IPS-NIHi7 (cell line): ENCODE data around the gene CAPN10.
"Not testable (repeated sequence)": the region's sequence is repeated elsewhere in the genome, so short reads cannot be mapped to it uniquely, and the experiment has no call there.

Experiments used
- DNase-seq: peaks from one replicate; pipeline ENCODE4 v3.0.0; 2012; ENCODE audit warnings: mixed read lengths; ENCODE audit errors: extremely low spot score

The CAPN10 gene

GRCh38 chr2:240586198-240586918, at the start of gene CAPN10:
CAPN10 (plus strand) TSS chr2:240586734; CDS start chr2:240586912, 178 bp downstream.
- peak; percentile 97 for DNase-seq

GRCh38 chr2:240538031-240538780, 48.3 kb upstream of the CAPN10 start:
- no peak for DNase-seq

- DNase-seq = not testable (repeated sequence)
Observed at GRCh38 chr2:240539101-240539500, 47.4 kb upstream of the CAPN10 start.

- DNase-seq = no peak
Observed at GRCh38 chr2:240539906-240540305, 46.6 kb upstream of the CAPN10 start.

GRCh38 chr2:240551288-240551687, 35.2 kb upstream of the CAPN10 start:
- DNase-seq = no peak

GRCh38 chr2:240551811-240552210, 34.7 kb upstream of the CAPN10 start:
- DNase-seq = no peak

GRCh38 chr2:240553956-240554480, 32.5 kb upstream of the CAPN10 start:
- no peak for DNase-seq

GRCh38 chr2:240554767-240555493, 31.6 kb upstream of the CAPN10 start:
- no peak for DNase-seq

GRCh38 chr2:240555541-240556250, 30.8 kb upstream of the CAPN10 start:
- DNase-seq = no peak

- DNase-seq = peak; percentile 81
Observed at GRCh38 chr2:240556553-240557100, 29.9 kb upstream of the CAPN10 start.

- no peak for DNase-seq
Observed at GRCh38 chr2:240557101-240557751, 29.3 kb upstream of the CAPN10 start.

- peak; percentile 96 for DNase-seq
Observed at GRCh38 chr2:240557808-240558207, 28.7 kb upstream of the CAPN10 start, which contains the start of gene ANKMY1. ANKMY1 (minus strand) TSS chr2:240557988; CDS start chr2:240557335, 653 bp downstream.

- no peak for DNase-seq
Observed at GRCh38 chr2:240558236-240558761, 28.2 kb upstream of the CAPN10 start.

GRCh38 chr2:240559286-240559685, 27.2 kb upstream of the CAPN10 start:
- DNase-seq = no peak

- peak; percentile 85 for DNase-seq
Observed at GRCh38 chr2:240560084-240560479, 26.5 kb upstream of the CAPN10 start, which contains the start of gene DUSP28. DUSP28 (plus strand) TSS chr2:240560357; CDS start chr2:240560685, 328 bp downstream.

GRCh38 chr2:240560480-240561324, 25.8 kb upstream of the CAPN10 start:
- DNase-seq = peak; percentile 92

GRCh38 chr2:240561325-240561971, 25.1 kb upstream of the CAPN10 start:
- DNase-seq = no peak

- not testable (repeated sequence) for DNase-seq
Observed at GRCh38 chr2:240563231-240563630, 23.3 kb upstream of the CAPN10 start.
